Right lobe of liver (tissue), 4 donors: ENCODE data around the gene SST.

Experiments used
- CTCF ChIP-seq, 4 donors: fragments of 200-600 bp in 3 of 4; fragments of 450-650 bp in 1 of 4; IDR thresholded peaks; one replicate each; pipeline versions ENCODE4 v1.5.1 to v1.8.0; 2016 to 2022; ENCODE audit warnings: antibody characterized with exemption in 4 of 4, mild to moderate bottlenecking in 2 of 4
- POLR2A ChIP-seq: fragments of 450-650 bp; IDR thresholded peaks from one replicate; pipeline ENCODE4 v1.6.1; 2017; ENCODE audit warnings: antibody characterized with exemption, mild to moderate bottlenecking
- donor health status: DM: no; HTN: no; CAD: no.
- donor health status: DM: no; HTN: no; CAD: no.
- donor health status: DM: no; HTN: yes; CAD: no.

GRCh38 chr3:187665764-187666402 is 4.3 kb downstream of the SST start:
- no peak for TF ChIP-seq CTCF (IDR thresholded peaks at IDR 0.05)
- TF ChIP-seq POLR2A: no peak
